KMS-11 (cell line): ENCODE results near the gene MEX3D.

Source experiments
- H2AFZ ChIP-seq: fragments of 200-600 bp; sonication (generic); 2 replicates; pipeline ENCODE4 v1.6.1; 2016; ENCODE audit warnings: antibody characterized with exemption, mixed run types, low read depth
- H3K27ac ChIP-seq: fragments of 200-600 bp; sonication (generic); 2 replicates; pipeline ENCODE4 v1.6.1; 2016; ENCODE audit warnings: mild to moderate bottlenecking, mixed run types
- H3K27me3 ChIP-seq: fragments of 200-600 bp; sonication (generic); 2 replicates; pipeline ENCODE4 v1.6.1; 2017; ENCODE audit warnings: mild to moderate bottlenecking, low read depth, mixed run types, moderate library complexity; ENCODE audit not compliant: insufficient read depth
- H3K36me3 ChIP-seq: fragments of 200-600 bp; sonication (generic); 2 replicates; pipeline ENCODE4 v1.6.1; 2017; ENCODE audit warnings: mild to moderate bottlenecking, mixed run types; ENCODE audit not compliant: insufficient read depth
- H3K4me1 ChIP-seq: fragments of 200-600 bp; sonication (generic); 2 replicates; pipeline ENCODE4 v1.6.1; 2016; ENCODE audit warnings: mild to moderate bottlenecking, low read depth, mixed run types; ENCODE audit not compliant: poor library complexity, severe bottlenecking
- H3K4me2 ChIP-seq: fragments of 200-600 bp; sonication (generic); 2 replicates; pipeline ENCODE4 v1.7.0; 2016; ENCODE audit warnings: mild to moderate bottlenecking, mixed run types
- H3K4me3 ChIP-seq: fragments of 200-600 bp; sonication (generic); IDR thresholded peaks from 2 replicates; pipeline ENCODE4 v1.6.1; 2017; ENCODE audit warnings: low read depth, low read length, mixed read lengths; ENCODE audit not compliant: insufficient read depth
- H3K79me2 ChIP-seq: fragments of 200-600 bp; sonication (generic); 2 replicates; pipeline ENCODE4 v1.6.1; 2016; ENCODE audit warnings: low read depth, mixed run types; ENCODE audit not compliant: insufficient read depth
- H3K9ac ChIP-seq: fragments of 200-600 bp; sonication (generic); 2 replicates; pipeline ENCODE4 v1.6.1; 2016; ENCODE audit warnings: mild to moderate bottlenecking, mixed run types
- H4K20me1 ChIP-seq: fragments of 200-600 bp; sonication (generic); 2 replicates; pipeline ENCODE4 v1.6.1; 2016; ENCODE audit warnings: mild to moderate bottlenecking, mixed run types; ENCODE audit not compliant: insufficient read depth
- CTCF ChIP-seq: fragments of 200-600 bp; sonication (generic); conservative IDR thresholded peaks from 2 replicates; pipeline ENCODE4 v1.6.1; 2017; ENCODE audit warnings: low read depth, mild to moderate bottlenecking, antibody characterized with exemption, low read length, moderate library complexity, mixed read lengths

MEX3D gene

GRCh38 chr19:1585243-1585580 is 17.1 kb upstream of the MEX3D start:
- Histone ChIP-seq H4K20me1 (no peaks in the 10 kb centered on the region), H2AFZ (no peak overlapping the region), H3K36me3 (no peaks in the 10 kb centered on the region), H3K4me2 (no peak overlapping the region), H3K4me3 (no peak overlapping the region), H3K27me3 (no peaks in the 10 kb centered on the region), H3K4me1 (peaks cover 9% of the 10 kb centered on the region), H3K27ac (no peak overlapping the region), H3K79me2 (peaks cover 31% of the 10 kb centered on the region), H3K9ac (no peak overlapping the region)
- TF ChIP-seq CTCF = no peak

- Histone ChIP-seq H3K79me2 (peaks cover 26% of the 10 kb centered on the region), H3K36me3 (no peaks in the 10 kb centered on the region), H3K27ac (no peak overlapping the region), H2AFZ (no peak overlapping the region), H3K4me2 (no peak overlapping the region), H3K9ac (no peak overlapping the region), H4K20me1 (no peaks in the 10 kb centered on the region), H3K27me3 (no peaks in the 10 kb centered on the region), H3K4me1 (peaks cover 3% of the 10 kb centered on the region), H3K4me3 (no peak overlapping the region)
- TF ChIP-seq CTCF = no peak
Observed at GRCh38 chr19:1584500-1585242, 16.5 kb upstream of the MEX3D start.

- no peaks in the 10 kb centered on the region for H3K36me3 ChIP-seq
- H3K4me3 ChIP-seq = no peak overlapping the region
- H3K4me2 ChIP-seq = no peak overlapping the region
- no peak overlapping the region for H2AFZ ChIP-seq
- no peaks in the 10 kb centered on the region for H3K27me3 ChIP-seq
- no peak overlapping the region for H3K27ac ChIP-seq
- TF ChIP-seq CTCF = no peak
- no peak overlapping the region for H3K9ac ChIP-seq
- no peaks in the 10 kb centered on the region for H4K20me1 ChIP-seq
- H3K79me2 ChIP-seq = peaks cover 3% of the 10 kb centered on the region; the same call in 1 of the 2 replicates
- H3K4me1 ChIP-seq = no peaks in the 10 kb centered on the region
Observed at GRCh38 chr19:1582201-1582600, 14.1 kb upstream of the MEX3D start.

- Histone ChIP-seq H3K27me3 (no peaks in the 10 kb centered on the region), H3K79me2 (no peaks in the 10 kb centered on the region; the same call in 1 of the 2 replicates), H3K4me1 (no peaks in the 10 kb centered on the region), H3K4me3 (no peak overlapping the region), H4K20me1 (no peaks in the 10 kb centered on the region), H3K36me3 (no peaks in the 10 kb centered on the region), H3K4me2 (no peak overlapping the region), H3K27ac (no peak overlapping the region), H2AFZ (no peak overlapping the region), H3K9ac (no peak overlapping the region)
- no peak for TF ChIP-seq CTCF
Observed at GRCh38 chr19:1580957-1581356, 12.8 kb upstream of the MEX3D start.
